HUES48 (cell line): ENCODE data around the gene PAFAH2.

Experiments used
- H3K27ac ChIP-seq: one replicate; pipeline ENCODE4 v1.7.0; 2013; ENCODE audit warnings: low read depth, low read length, inconsistent platforms
- H3K27me3 ChIP-seq: 2 replicates; pipeline ENCODE4 v1.6.1; 2013; ENCODE audit warnings: mild to moderate bottlenecking, low read length; ENCODE audit not compliant: control insufficient read depth, insufficient read depth
- H3K36me3 ChIP-seq: 2 replicates; pipeline ENCODE4 v1.6.1; 2013; ENCODE audit warnings: low read length; ENCODE audit not compliant: control insufficient read depth, insufficient read depth
- H3K4me1 ChIP-seq: 2 replicates; pipeline ENCODE4 v1.6.1; 2013; ENCODE audit warnings: mild to moderate bottlenecking, low read length; ENCODE audit not compliant: control insufficient read depth, insufficient read depth
- H3K4me3 ChIP-seq: 2 replicates; pipeline ENCODE4 v1.5.1; 2013; ENCODE audit warnings: mild to moderate bottlenecking, low read depth, low read length
- H3K9ac ChIP-seq: 2 replicates; pipeline ENCODE4 v1.6.1; 2013; ENCODE audit warnings: mild to moderate bottlenecking, low read depth, low read length, moderate library complexity
- H3K9me3 ChIP-seq: 2 replicates; pipeline ENCODE4 v1.6.1; 2013; ENCODE audit warnings: low read length; ENCODE audit not compliant: control insufficient read depth, insufficient read depth

PAFAH2 gene

DNA sequence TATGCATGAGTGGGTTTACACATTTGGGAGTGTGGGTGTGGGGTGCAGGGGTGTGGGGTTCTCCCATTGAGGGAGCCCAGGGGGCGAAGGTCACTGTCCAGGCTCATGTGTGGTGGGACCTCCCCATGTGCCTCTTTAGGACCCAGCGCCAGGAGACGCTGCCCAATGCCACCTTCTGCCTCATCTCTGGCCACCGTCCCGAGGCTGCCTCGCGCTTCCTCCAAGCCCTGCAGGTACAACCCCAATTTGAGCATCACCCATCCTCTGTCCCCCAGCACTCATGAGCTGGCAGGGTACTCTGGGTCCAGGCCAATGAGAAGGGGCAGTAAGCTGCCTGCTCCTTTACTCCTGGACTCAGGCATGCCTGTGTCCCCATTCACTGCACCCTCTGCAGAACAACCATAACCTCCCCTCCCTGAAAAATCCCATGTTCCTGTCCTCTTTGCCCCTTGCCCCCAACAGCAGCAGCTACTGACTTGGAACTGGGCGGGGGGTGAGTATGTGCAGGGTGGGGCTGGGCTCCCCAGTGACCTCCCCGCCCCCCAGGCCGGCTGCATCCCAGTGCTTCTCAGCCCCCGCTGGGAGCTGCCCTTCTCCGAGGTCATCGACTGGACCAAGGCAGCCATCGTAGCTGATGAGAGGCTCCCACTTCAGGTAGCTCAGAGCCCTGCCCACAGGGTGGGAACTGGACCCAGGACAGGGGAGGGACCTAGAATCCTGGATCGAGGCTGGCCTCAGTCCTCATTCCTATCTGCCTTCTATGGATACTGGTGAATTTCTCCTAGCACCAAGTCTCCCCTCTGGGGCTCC lies 31.4 kb upstream of the PAFAH2 start:
- no peaks in the 10 kb centered on the region for H3K4me1 ChIP-seq
- H3K27ac ChIP-seq: no peak overlapping the region
- H3K36me3 ChIP-seq: no peaks in the 10 kb centered on the region
- H3K4me3 ChIP-seq: no peak overlapping the region
- peaks cover 17% of the 10 kb centered on the region for H3K27me3 ChIP-seq
- H3K9me3 ChIP-seq: no peaks in the 10 kb centered on the region
- no peak overlapping the region for H3K9ac ChIP-seq

DNA sequence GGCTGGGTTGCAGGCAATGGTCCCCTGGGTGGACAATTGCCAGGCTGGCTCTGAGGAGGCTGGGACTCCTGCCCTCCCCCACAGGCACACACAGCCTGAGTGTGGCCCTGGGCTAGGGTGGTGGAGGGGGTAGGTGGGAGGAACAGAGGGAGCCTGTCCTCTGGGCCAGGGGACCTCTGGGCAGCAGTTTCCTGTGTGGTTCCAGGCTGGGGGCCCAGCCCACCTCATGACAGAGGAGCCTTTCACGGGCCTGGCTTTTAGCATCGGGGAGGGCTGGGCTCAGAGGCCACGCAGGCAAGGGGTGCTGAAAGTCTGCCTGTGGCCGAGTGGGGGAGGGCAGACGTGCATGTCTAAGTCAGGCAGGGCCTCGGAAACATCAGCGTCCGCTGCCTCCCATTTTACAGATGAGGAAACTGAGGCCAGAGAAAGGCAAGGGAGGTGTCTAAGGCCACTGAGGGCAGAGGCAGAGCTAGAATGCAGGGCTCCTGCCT lies 30.7 kb upstream of the PAFAH2 start:
- Histone ChIP-seq H3K9ac (no peak overlapping the region), H3K4me1 (no peaks in the 10 kb centered on the region), H3K9me3 (no peaks in the 10 kb centered on the region), H3K27me3 (peaks cover 9% of the 10 kb centered on the region), H3K4me3 (no peak overlapping the region), H3K36me3 (no peaks in the 10 kb centered on the region), H3K27ac (no peak overlapping the region)

DNA sequence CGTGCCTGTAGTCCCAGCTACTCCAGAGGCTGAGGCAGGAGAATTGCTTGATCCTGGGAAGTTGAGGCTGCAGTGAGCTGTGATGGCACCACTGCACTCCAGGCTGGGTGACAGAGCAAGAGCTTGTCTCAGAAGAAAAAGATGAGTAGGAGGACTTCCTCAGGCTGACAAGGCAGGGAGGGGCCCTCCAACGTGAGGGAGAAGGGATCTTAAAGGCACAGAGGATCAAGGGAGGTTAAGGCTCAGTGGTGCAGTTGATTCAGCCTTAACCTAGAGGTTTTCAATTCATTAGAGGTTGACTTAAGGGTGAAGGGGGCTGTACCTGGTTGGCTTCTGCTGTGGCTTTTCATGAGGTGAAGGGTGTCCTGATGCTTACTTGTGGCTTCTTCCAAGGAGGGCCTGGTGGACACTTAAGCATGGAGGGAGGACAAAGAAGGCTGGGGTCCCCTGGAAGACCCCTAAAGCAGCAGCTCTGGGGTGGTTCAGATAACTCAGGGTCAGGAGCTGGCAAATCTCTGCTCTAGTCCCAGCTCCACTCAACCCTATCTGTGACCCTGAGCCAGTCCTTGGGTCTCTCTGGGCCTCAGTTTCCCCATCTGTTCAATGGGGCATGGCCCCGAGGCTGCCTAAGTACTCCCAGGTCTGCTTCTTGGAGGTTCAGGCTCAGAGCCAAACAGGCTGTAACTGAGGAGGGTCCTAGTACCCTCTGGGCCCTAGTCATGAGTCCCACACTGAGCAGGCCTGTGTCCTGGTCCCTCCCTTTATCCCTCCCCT lies 30.0 kb upstream of the PAFAH2 start:
- Histone ChIP-seq H3K27ac (no peak overlapping the region), H3K27me3 (peaks cover 4% of the 10 kb centered on the region; the same call in 1 of the 2 replicates), H3K9ac (no peak overlapping the region), H3K4me1 (no peaks in the 10 kb centered on the region), H3K9me3 (no peaks in the 10 kb centered on the region), H3K36me3 (no peaks in the 10 kb centered on the region), H3K4me3 (no peak overlapping the region)

DNA sequence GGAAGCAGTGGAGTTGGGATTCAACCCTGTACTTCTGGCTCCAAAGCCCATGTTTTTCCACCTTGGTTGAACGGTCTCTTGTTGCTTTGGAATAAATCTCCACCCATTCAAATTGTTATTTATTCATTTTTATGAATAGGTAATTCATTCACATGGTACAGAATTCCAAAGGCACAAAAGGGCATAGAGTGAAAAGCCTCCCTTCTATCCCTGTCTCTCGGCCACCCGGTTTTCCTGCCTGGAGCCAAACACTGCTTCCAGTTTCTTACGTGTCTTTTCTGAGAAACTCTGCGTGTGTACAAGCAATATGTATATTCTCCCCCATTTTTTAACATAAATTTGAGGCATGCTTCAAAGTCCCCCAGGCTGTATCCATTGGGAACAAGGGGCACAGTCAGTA lies 27.7 kb upstream of the PAFAH2 start:
- no peaks in the 10 kb centered on the region for H3K36me3 ChIP-seq

DNA sequence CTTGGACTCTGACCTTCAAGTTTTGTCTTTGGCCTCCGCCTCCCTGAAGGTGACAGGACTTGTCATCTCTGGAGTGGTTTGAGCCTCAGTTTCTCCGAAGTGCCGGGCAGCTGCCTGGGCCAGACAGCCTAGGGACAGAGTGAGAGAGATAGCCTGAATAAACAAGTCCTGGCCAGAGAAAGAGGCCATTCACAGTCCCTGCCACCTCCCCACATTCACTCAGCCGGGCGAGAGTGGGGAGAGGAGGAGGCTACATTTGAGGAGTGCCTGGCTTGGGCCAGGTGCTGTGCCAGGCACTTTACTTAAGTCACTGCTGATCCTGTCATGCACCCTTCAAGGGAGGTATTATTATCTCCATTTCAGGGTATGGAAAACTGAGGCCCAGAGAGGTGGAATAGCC lies 27.2 kb upstream of the PAFAH2 start:
- Histone ChIP-seq H3K9me3 (no peaks in the 10 kb centered on the region), H3K27ac (no peak overlapping the region), H3K4me1 (peaks cover 9% of the 10 kb centered on the region), H3K4me3 (no peak overlapping the region), H3K9ac (no peak overlapping the region), H3K36me3 (no peaks in the 10 kb centered on the region), H3K27me3 (no peaks in the 10 kb centered on the region)

More for the DNA sequence above, 27.7 kb upstream of the PAFAH2 start:
- Histone ChIP-seq H3K9me3 (no peaks in the 10 kb centered on the region), H3K4me3 (no peak overlapping the region), H3K4me1 (peaks cover 9% of the 10 kb centered on the region), H3K27me3 (no peaks in the 10 kb centered on the region), H3K27ac (no peak overlapping the region), H3K9ac (no peak overlapping the region)

DNA sequence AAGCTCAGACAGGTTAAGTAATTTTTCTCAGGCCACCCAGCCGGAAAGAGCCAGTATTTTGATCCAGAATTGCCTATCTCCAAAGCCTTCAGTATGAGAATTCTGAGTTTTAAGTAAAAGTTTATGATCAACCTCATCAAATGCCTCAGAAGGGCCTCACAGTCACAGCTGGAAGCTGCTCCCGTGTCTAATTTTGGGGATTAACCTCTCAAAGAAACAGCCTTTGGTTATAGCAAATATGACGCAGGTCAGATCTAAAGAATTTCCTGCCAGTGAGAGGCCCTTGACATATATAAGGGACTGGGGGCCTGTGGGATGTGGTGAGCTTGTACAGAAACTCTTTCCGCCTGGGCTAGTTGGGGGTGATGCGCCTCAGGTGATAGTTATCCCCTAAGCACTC lies 26.0 kb upstream of the PAFAH2 start:
- Histone ChIP-seq H3K27me3 (no peaks in the 10 kb centered on the region), H3K4me1 (peaks cover 9% of the 10 kb centered on the region), H3K9ac (no peak overlapping the region)

DNA sequence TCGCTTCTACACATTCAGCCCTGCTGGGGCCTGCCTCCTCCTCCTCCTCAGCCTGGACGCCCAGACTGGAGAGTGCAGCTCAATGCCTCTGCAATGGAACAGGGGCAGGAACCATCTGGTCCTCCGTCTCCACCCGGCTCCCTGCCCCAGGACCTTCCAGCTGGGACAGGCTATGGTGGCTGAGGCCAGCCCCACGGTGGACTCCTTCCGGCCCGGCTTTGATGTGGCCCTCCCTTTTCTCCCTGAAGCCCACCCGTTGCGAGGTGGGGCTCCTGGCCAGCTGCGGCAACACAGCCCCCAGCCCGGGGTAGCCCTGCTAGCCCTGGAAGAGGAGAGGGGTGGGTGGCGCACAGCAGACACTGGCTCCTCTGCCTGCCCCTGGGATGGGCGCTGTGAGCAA lies 25.1 kb upstream of the PAFAH2 start:
- no peaks in the 10 kb centered on the region for H3K27me3 ChIP-seq
- peaks cover 9% of the 10 kb centered on the region for H3K4me1 ChIP-seq
- no peaks in the 10 kb centered on the region for H3K9me3 ChIP-seq
- H3K4me3 ChIP-seq: no peak overlapping the region
- no peaks in the 10 kb centered on the region for H3K36me3 ChIP-seq
- no peak overlapping the region for H3K9ac ChIP-seq
- H3K27ac ChIP-seq: no peak overlapping the region

More for the DNA sequence above, 26.0 kb upstream of the PAFAH2 start:
- Histone ChIP-seq H3K9me3 (no peaks in the 10 kb centered on the region), H3K36me3 (no peaks in the 10 kb centered on the region), H3K4me3 (no peak overlapping the region), H3K27ac (no peak overlapping the region)

DNA sequence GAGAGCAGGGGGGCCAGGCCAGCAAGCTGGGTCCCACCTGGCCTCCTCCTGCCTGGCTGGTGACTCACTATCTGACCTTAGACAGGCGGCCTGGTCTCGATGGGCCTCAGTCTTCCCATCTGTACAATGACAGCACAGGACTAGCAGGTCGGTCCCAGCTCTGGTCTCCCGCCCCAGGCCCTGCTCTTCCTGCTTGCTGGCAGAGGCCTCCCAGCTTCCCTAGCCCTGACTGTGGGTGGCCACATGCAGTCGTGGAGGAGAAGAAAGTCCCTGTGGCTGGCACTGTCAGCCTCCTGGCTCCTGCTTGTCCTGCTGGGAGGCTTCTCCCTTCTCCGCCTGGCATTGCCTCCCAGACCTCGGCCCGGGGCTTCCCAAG lies 24.5 kb upstream of the PAFAH2 start:
- Histone ChIP-seq H3K4me3 (no peak overlapping the region; the same call in 1 of the 2 replicates), H3K27me3 (no peaks in the 10 kb centered on the region), H3K9me3 (no peaks in the 10 kb centered on the region), H3K9ac (no peak overlapping the region), H3K27ac (no peak overlapping the region), H3K36me3 (no peaks in the 10 kb centered on the region), H3K4me1 (peaks cover 9% of the 10 kb centered on the region)

DNA sequence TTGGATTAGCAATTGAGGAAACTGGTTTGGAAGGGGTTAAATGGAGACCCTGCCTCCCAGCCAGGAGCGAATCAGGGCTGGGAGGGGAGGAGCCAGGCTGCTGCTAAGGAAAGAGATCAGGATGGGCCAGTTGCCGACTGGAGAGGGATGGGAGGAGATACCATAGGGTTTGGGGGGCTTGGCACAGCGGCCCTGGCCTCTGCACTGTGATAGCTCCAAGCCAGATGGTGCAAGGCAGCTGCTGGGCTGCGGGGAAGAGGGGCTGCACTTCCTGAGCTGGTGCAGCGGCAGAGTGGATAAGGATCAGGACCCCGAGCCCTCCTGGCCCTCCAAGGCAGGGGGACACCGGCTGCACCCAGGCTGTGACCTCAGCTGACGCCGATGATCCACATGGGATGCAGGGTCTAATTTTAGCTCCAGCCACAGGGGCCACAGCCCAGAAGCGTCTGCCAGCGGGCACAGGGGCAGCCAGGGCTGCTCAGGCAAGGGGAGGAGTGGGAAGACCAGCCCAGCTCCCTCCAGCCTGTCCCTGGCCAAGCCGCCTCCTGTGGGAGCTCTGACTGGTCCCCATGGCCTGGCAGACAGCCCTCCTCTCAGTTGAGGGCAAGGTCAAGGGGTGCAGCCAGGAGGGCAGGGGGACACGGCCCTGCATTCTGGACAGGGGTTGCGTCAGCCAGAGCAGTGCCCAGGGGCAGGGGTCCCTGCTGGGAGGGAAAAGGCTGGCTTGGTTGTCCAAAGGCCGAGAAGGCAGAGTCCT lies 24.0 kb upstream of the PAFAH2 start, which contains the start of gene EXTL1:
Gene EXTL1 (plus strand): TSS at position 129 of the 757 bp plus-strand sequence. CDS start 872 bp downstream, outside the sequence.
- Histone ChIP-seq H3K4me3 (peak within 1 kb of the TSS; percentile 58), H3K27ac (no peak within 1 kb of the TSS), H3K4me1 (peaks cover 9% of the 10 kb centered on the region), H3K9ac (no peak within 1 kb of the TSS), H3K36me3 (no peaks in the 10 kb centered on the region), H3K9me3 (no peaks in the 10 kb centered on the region), H3K27me3 (no peaks in the 10 kb centered on the region)

DNA sequence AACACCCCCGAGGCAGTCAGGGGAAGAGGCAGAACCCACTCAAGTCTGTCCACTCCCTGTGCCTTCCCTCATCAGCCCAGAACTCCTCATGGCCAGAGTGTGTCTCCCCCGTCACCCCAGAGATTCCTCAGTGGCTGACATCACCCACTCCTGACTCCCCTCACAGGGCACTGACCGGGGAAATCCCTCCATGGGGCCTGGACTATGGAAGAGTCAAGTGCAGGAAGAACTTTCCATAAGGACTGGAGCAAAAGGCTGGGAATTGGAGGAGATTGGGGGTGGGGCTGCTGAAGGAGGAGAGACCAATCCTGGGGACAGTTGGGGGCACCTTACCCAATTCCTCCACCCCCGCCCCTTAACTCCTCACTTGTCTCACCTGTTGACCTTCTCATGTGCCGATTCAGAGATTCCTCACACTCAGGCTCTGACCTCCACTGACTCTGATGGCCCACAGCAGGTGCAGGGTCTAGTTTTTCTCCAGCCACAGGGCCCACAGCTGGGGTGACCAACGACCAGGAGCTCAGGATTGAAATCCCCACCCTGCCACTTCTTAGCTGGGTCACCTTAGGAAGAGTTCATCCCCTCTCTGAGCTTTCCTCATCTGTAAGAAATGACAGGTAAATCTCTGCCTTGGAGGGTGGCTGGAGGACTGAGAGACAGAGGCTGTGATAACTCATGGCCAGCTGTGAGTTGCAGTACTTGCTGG lies 23.2 kb upstream of the PAFAH2 start:
- Histone ChIP-seq H3K27ac (no peak overlapping the region), H3K4me3 (no peak overlapping the region)

More for the DNA sequence above, 23.2 kb upstream of the PAFAH2 start:
- Histone ChIP-seq H3K36me3 (no peaks in the 10 kb centered on the region), H3K9ac (no peak overlapping the region), H3K9me3 (no peaks in the 10 kb centered on the region), H3K4me1 (peaks cover 9% of the 10 kb centered on the region), H3K27me3 (no peaks in the 10 kb centered on the region)
